GM12875 (cell line): ENCODE measurements around the gene SDF4.
"Not testable (repeated sequence)": the region's sequence is repeated elsewhere in the genome, so short reads cannot be mapped to it uniquely, and the experiment has no call there.

ENCODE experiments used
- H3K4me3 ChIP-seq: one replicate; pipeline ENCODE4 v1.5.1; 2011; ENCODE audit warnings: low read depth, low read length, control low read depth
- TF ChIP-seq, protein P1 (sequence below): IDR thresholded peaks from 2 replicates; pipeline ENCODE4 v1.5.1; 2011; ENCODE audit warnings: low read depth, mild to moderate bottlenecking, control low read depth, inconsistent platforms, low read length, moderate library complexity, borderline replicate concordance; ENCODE audit not compliant: insufficient read depth

SDF4 gene

DNA sequence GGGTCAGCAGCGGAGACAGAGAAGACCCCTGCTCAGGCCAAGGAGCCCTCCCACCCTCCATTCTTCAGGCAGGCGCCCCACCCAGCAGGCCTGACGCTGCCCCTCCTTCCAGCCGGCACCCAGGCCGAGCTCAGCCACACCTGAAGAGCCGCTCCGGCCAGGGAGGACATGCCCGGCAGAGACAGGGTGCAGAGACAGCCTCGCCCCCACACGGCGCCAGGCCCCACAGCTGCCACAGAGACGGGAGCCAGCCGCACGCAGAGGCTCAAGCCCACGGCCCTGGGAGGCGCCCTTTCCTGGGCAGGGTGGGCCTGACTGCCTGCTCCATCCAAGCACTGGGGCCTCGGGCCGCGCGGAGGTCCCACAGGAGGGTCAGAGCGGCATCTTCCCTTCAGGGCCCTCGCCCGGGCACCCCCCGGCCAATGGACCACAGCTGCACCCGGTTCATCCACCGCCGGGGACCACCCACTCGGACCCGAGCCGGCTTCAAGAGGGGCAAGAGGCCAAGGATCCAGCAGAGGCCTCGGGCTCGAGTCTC is 52.9 kb downstream of the SDF4 start:
- TF ChIP-seq, protein P1, sequence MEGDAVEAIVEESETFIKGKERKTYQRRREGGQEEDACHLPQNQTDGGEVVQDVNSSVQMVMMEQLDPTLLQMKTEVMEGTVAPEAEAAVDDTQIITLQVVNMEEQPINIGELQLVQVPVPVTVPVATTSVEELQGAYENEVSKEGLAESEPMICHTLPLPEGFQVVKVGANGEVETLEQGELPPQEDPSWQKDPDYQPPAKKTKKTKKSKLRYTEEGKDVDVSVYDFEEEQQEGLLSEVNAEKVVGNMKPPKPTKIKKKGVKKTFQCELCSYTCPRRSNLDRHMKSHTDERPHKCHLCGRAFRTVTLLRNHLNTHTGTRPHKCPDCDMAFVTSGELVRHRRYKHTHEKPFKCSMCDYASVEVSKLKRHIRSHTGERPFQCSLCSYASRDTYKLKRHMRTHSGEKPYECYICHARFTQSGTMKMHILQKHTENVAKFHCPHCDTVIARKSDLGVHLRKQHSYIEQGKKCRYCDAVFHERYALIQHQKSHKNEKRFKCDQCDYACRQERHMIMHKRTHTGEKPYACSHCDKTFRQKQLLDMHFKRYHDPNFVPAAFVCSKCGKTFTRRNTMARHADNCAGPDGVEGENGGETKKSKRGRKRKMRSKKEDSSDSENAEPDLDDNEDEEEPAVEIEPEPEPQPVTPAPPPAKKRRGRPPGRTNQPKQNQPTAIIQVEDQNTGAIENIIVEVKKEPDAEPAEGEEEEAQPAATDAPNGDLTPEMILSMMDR, result no peak
- no peak overlapping the region for H3K4me3 ChIP-seq

DNA sequence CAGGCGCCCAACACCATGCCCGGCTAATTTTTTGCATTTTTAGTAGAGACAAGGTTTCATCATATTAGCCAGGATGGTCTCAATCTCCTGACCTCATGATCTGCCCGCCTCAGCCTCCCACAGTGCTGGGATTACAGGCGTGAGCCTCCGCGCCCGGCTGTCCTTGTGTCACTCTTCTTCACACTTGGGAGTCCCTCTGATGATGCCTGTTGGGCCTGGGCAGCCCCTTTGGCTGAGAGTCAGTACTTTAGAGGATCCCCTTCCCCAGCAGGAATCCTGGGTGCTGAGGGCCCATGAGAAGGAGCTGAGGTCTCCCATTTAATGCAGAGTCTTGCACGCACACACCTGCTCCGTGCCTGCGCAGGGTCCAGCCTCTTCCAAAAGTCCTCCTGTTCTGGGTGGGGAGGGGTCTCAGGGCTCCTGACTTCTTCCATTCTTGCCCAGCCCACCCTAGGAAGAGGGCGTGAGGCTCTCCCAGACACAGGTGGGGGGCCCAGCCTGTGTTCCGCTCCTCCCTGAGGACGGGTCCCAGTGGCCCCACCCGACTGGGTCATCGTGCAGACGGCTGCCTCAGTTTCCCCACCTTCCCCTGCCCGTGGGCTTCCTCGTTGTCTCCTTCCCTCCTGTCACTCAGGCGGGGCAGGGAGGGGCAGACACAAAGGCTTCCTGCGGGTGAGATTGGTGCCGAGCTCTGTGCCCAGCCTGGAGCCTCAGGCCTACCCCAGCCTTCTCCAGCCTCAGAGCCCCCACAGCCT is 54.2 kb downstream of the SDF4 start:
- TF ChIP-seq, protein P1, result no peak
- H3K4me3 ChIP-seq, result no peak overlapping the region

DNA sequence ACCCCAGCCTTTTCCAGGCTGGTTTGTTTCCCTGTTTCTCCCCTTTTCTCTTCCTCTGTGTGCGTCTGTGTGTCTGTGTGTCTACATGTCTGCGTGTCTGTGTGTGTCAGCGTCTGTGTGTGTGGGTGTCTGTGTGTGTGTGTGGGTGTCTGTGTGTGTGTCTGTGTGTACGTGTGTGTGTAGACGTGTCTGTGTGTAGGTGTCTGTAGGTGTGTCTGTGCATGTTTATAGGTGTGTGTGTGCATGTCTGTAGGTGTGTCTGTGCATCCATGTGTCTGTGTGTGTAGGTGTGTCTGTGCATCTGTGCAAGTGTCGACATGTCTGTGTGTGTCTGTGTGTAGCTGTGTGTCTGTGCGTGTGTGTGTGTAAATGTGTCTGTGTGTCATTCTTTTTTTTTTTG is 54.9 kb downstream of the SDF4 start:
- TF ChIP-seq, protein P1, result no peak
- no peak overlapping the region for H3K4me3 ChIP-seq

DNA sequence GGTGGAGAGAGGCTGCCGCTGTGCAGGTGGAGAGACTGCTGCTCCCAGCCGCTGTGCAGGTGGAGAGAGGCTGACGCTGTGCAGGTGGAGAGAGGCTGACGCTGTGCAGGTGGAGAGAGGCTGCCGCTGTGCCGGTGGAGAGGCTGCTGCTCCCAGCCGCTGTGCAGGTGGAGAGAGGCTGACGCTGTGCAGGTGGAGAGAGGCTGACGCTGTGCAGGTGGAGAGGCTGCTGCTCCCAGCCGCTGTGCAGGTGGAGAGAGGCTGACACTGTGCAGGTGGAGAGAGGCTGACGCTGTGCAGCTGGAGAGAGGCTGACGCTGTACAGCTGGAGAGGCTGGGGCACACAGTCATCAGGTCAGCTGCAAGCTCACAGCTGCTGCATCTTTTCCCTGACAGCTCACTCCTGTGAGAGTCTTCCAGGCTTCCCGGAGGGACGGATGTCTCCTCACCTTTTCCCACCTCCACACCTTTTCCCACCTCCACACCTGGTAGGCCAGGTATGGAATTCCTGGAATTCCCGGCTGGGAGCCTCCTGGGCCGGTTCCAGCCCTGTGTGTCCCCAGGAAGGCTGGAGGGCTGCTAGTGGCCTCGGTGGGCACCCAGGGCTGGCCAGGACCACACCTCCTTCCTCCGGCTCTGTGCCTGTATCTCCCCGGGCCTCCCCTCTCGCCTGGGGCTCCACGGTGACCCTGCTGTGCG is 55.6 kb downstream of the SDF4 start:
- not testable (repeated sequence) for H3K4me3 ChIP-seq

DNA sequence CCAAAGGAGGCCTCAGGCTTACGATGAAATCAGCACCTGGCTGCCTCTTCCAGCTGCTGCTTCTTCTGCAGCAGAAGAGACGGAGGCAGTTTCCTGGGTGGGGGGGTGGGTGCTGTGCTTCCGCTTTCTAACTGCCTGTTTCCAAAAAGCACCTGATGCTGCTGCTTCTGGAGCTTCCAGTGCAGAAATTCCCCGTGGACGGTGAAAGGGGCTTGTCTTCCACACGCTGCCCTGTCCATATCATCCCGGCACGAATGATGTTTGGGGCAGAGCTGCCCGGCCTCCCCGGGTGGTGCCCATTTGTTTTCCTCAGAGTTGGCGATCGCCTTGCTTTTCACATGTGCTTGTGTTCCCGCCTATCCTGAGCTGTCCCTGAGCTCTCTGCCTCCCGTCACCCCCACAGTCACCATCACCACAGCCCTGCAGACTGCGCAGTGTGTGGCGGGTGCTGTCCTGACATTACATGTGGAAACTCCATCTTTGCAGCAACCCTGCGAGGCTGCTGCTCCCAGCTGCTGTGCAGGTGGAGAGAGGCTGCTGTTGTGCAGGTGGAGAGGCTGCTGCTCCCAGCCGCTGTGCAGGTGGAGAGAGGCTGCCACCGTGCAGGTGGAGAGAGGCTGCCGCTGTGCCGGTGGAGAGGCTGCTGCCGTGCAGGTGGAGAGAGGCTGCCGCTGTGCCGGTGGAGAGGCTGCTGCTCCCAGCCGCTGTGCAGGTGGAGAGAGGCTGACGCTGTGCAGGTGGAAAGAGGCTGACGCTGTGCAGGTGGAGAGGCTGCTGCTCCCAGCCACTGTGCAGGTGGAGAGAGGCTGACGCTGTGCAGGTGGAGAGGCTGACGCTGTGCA is 56.4 kb downstream of the SDF4 start:
- no peak overlapping the region for H3K4me3 ChIP-seq
- TF ChIP-seq, protein P1, result no peak

DNA sequence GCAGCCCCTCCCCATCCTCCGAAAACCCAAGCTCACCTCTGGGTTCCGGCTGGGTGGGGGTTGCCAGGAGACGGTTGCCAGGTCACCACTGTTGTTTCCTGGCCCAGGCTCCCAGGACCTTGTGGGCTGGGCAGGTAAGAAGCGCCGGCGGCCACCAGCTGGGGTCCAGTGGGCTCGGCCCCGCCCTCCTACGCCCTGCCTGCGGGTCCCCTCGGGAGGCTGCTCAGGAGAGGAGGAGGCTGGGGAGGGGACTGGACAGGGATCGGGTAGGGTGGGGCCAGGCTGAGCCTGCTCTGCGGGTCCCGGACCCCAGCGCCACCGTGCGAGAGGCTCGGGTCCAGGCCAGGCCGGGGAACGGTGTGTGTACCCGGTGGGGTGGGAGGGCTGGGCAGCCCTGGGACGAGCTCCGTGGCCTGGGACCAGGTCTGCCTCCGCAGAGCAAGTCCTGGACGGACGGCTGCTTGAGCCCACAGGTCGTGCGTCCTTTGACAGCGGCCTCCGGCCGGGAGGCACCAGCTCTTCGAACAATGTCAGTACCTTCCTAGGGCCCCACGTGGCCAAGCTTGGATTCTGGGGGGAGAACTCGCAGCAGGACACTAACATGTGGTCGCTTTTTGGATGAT is 57.9 kb downstream of the SDF4 start, which contains the start of gene TTLL10:
TSS of gene TTLL10 (plus strand) at position 88 of the 623 bp plus-strand sequence. CDS start 5,336 bp downstream, outside the sequence.
- H3K4me3 ChIP-seq, result no peak within 1 kb of the TSS
- TF ChIP-seq, protein P1, result no peak

DNA sequence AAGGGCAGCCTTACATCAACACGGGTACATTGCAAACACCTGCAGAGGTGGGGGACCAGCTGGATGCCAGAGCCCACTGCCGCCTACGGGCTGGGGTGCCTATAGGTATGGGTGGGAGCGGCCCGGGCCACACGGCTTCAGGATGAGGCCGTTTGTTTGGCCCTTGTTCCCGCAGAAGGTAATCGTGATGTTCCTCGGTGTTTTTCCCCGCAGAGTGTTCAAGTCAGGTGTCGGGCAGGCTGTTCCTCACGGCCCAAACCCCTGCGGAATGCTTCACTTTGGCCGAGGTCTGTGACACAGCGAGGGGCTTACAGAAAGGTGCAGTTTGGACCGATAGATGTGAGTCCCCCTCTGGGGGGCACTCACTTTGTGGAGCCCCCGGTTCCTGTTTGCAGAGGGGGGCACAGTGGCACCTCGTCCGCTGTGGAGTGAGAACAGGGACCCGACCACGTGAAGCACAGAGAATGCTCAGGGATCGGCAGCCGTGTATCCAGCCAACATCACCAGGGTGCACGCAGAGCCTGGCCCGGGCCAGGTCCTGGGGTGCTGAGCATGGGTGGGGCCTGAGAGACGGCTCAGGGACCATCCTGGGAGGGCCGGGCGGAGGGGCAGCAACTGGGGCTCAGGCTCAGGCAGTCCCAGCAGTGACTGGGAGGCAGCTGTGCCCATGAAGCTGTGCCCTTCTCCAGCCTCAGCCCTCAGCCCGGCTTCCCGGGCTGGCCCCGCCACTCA is 58.6 kb downstream of the SDF4 start:
- no peak overlapping the region for H3K4me3 ChIP-seq
- TF ChIP-seq, protein P1, result no peak
